GM12878 (cell line): ENCODE measurements around the gene ZNF106. TPM values are rescaled to one million over a fixed set of nuclear protein-coding genes. Genes with fewer than 3 reads are reported as not detected.

Experiments
- ATAC-seq: fragments of 200-7000 bp; cut with Tn5 transposase; 3 replicates; pipeline ENCODE4 v1.9.1; 2020; ENCODE audit warnings: mild to moderate bottlenecking, moderate library complexity
- BruUV-seq: library from RNA; stranded (reverse); fragments of 400-500 nt; replicated peaks from 2 replicates; lab custom pipeline; 2021; lab: Mats Ljungman, UMichigan
- CTCF ChIA-PET: fragments of 300-600 bp; sonication (Branson Sonifier 250); formaldehyde crosslinking; extraction: SDS; loops from one replicate; lab custom pipeline; 2021; ENCODE audit warnings: inconsistent platforms; lab: Yijun Ruan, JAX
- POLR2A ChIA-PET: fragments of 350-600 bp; formaldehyde crosslinking; extraction: SDS; loops from one replicate; lab custom pipeline; 2021; ENCODE audit warnings: inconsistent platforms; lab: Charles Lee
- RAD21 ChIA-PET: fragments of 300-600 bp; sonication (Branson Sonifier 250); formaldehyde crosslinking; loops from one replicate; lab custom pipeline; 2023; ENCODE audit warnings: antibody characterized with exemption; ENCODE audit not compliant: unreplicated experiment; lab: Charles Lee
- SMC1A ChIA-PET: fragments of 300-600 bp; sonication (Branson Sonifier 250); formaldehyde crosslinking; loops from one replicate; lab custom pipeline; 2023; ENCODE audit not compliant: unreplicated experiment, uncharacterized antibody; lab: Charles Lee
- DNase-seq: peaks from one replicate; pipeline ENCODE4 v3.0.0-alpha.2; 2011; ENCODE audit warnings: low read depth, low spot score
- FAIRE-seq: peaks from 3 replicates; lab custom pipeline; 2011; peaks lifted over from hg19 to GRCh38; lab: Jason Lieb, UNC
- H2AFZ ChIP-seq: 2 replicates; pipeline ENCODE4 v1.6.0; 2011; ENCODE audit warnings: low read depth, low read length, control low read depth; ENCODE audit not compliant: control insufficient read depth
- H3K27ac ChIP-seq: 2 replicates; pipeline ENCODE4 v1.5.1; 2011; ENCODE audit warnings: control low read depth; ENCODE audit not compliant: control insufficient read depth, insufficient read depth
- H3K27me3 ChIP-seq, 2 experiments: replicated peaks in 1 of 2; 2 replicates each; pipeline versions ENCODE4 v1.6.0 to v1.6.1; 2011; ENCODE audit warnings: low read length in 1 of 2; ENCODE audit not compliant: control insufficient read depth in 2 of 2, insufficient read depth in 2 of 2
- H3K36me3 ChIP-seq, 2 experiments: 2 replicates each; pipeline ENCODE4 v1.5.1; 2011; ENCODE audit warnings: low read length in 1 of 2; ENCODE audit not compliant: control insufficient read depth in 2 of 2, insufficient read depth in 2 of 2
- H3K4me1 ChIP-seq: 2 replicates; pipeline ENCODE4 v1.6.1; 2011; ENCODE audit warnings: mild to moderate bottlenecking, low read length, moderate library complexity, mixed read lengths; ENCODE audit not compliant: control insufficient read depth, insufficient read depth
- H3K4me2 ChIP-seq: 2 replicates; pipeline ENCODE4 v1.6.0; 2011; ENCODE audit warnings: control low read depth; ENCODE audit not compliant: control insufficient read depth, insufficient read depth
- H3K4me3 ChIP-seq: fragments of 200-600 bp; sonication (generic); 2 replicates; pipeline ENCODE4 v1.5.1; 2016
- H3K79me2 ChIP-seq: 2 replicates; pipeline ENCODE4 v1.6.0; 2011; ENCODE audit warnings: low read length; ENCODE audit not compliant: control insufficient read depth, insufficient read depth
- H3K9ac ChIP-seq: 2 replicates; pipeline ENCODE4 v1.8.0; 2011; ENCODE audit warnings: low read length, control low read depth, mixed read lengths; ENCODE audit not compliant: control insufficient read depth, insufficient read depth
- H3K9me3 ChIP-seq: replicated peaks from 3 replicates; pipeline ENCODE4 v1.5.1; 2011; ENCODE audit warnings: mild to moderate bottlenecking, low read length; ENCODE audit not compliant: control insufficient read depth, insufficient read depth
- H4K20me1 ChIP-seq: 2 replicates; pipeline ENCODE4 v1.6.0; 2011; ENCODE audit not compliant: control insufficient read depth, insufficient read depth
- ELK1 ChIP-seq: IDR thresholded peaks from 2 replicates; pipeline ENCODE4 v1.6.1; 2012; ENCODE audit warnings: low read depth, low read length, improper control_type of control experiment
- IRF5 ChIP-seq: fragments of 450-650 bp; IDR thresholded peaks from 2 replicates; pipeline ENCODE4 v1.6.1; 2017; ENCODE audit warnings: borderline replicate concordance
- LARP7 ChIP-seq: fragments of 450-650 bp; IDR thresholded peaks from 2 replicates; pipeline ENCODE4 v1.6.1; 2017; ENCODE audit warnings: mild to moderate bottlenecking
- MLLT1 ChIP-seq: fragments of 450-650 bp; IDR thresholded peaks from 2 replicates; pipeline ENCODE4 v1.6.1; 2016; ENCODE audit warnings: mild to moderate bottlenecking
- MXI1 ChIP-seq: fragments of 150-350 bp; IDR thresholded peaks from 2 replicates; pipeline ENCODE4 v1.6.1; 2011; ENCODE audit warnings: low read depth, mild to moderate bottlenecking, inconsistent platforms, low read length, improper control_type of control experiment
- NFYA ChIP-seq: IDR thresholded peaks from 2 replicates; pipeline ENCODE4 v1.6.1; 2011; ENCODE audit warnings: low read depth, mild to moderate bottlenecking, low read length, improper control_type of control experiment, borderline replicate concordance
- NR2C1 ChIP-seq: fragments of 450-650 bp; IDR thresholded peaks from 2 replicates; pipeline ENCODE4 v1.6.1; 2017; ENCODE audit warnings: antibody characterized with exemption, mild to moderate bottlenecking, moderate library complexity
- SP1 ChIP-seq: IDR thresholded peaks from one replicate; pipeline ENCODE4 v1.6.1; 2011; ENCODE audit warnings: low read depth, low read length
- ZBTB33 ChIP-seq: fragments of 450-650 bp; IDR thresholded peaks from 2 replicates; pipeline ENCODE4 v1.6.1; 2017; ENCODE audit warnings: mild to moderate bottlenecking
- WGBS: methylation state at CpG from one replicate; pipeline ENCODE4 v1.1.6; 2016; ENCODE audit warnings: low lambda C conversion rate; ENCODE audit not compliant: insufficient replicate concordance, insufficient coverage; ENCODE audit errors: missing lambda C conversion rate; 5-methylcytosine and 5-hydroxymethylcytosine counted together
- in situ Hi-C: fragments of 300-500 bp; cut with MboI; formaldehyde crosslinking; loops from 9 replicates; pipeline ENCODE4 v1.14.3; 2018; ENCODE audit warnings: mixed read lengths
- intact Hi-C: fragments of 100-400 bp; cut with micrococcal nuclease; formaldehyde crosslinking; loops from one replicate; pipeline ENCODE4 v1.14.2; 2022; ENCODE audit not compliant: unreplicated experiment
- polyA plus RNA-seq, 11 experiments: library from polyadenylated mRNA; depleted of rRNA in 4 of 11; unstranded in 6 of 11; stranded (reverse) in 5 of 11; fragments of >200 nt; fragmentation: Nextera tagmentation in 4 of 11; fragmentation: Illumina TruSeq in 1 of 11; extraction: Ambion mirVana in 4 of 11; extraction: Trizol in 1 of 11; gene quantifications; 1 replicate in 1 of 11; 2 replicates in 10 of 11; pipeline versions ENCODE4 v1.2.1 to v1.2.3, GENCODE V29; 2011 to 2016; ENCODE audit warnings: inconsistent platforms in 2 of 11, missing spikeins in 2 of 11, low read depth in 1 of 11
- total RNA-seq, 4 experiments: library from RNA; depleted of rRNA in 3 of 4; stranded (reverse); fragments of >200 nt in 3 of 4; fragmentation: Illumina TruSeq in 1 of 4; extraction: Trizol in 1 of 4; gene quantifications; 2 replicates each; pipeline versions ENCODE4 v1.2.1 to v1.2.3, GENCODE V29; 2013 to 2021

The ZNF106 gene
- total and polyA plus RNA-seq, 10 of the 15 experiments (the other 5 are each of a cell fraction or from before 2014, with no cell fraction given): 10.7 to 45.3 (median 32.5) TPM

- Histone ChIP-seq H3K9me3 (no peaks in the 10 kb centered on the region), H3K4me2 (no peak overlapping the region), H3K4me3 (no peak overlapping the region), H3K27me3 (no peaks in the 10 kb centered on the region), H4K20me1 (no peaks in the 10 kb centered on the region), H3K27ac (no peak overlapping the region), H3K4me1 (no peaks in the 10 kb centered on the region), H2AFZ (no peak overlapping the region), H3K9ac (no peak overlapping the region), H3K36me3 (peaks cover 9 to 34% of the 10 kb centered on the region in 2 experiments), H3K79me2 (no peaks in the 10 kb centered on the region)
- in situ Hi-C loops: no loop called here
- FAIRE-seq (no peak), ATAC-seq (no peak), DNase-seq (no peak)
- ChIA-PET CTCF (interaction anchor here (0.8 to 1.4 kb wide), 3 partner anchors 9 to 30 kb away, joined by 3 read pairs; no protein-coding TSS in a partner anchor), POLR2A (interaction anchor here (0.6 kb wide), 1 partner anchor 20 kb away, joined by 3 read pairs; no protein-coding TSS in a partner anchor), SMC1A (interaction anchor here (0.7 kb wide), 1 partner anchor 16 kb away, joined by 3 read pairs; no protein-coding TSS in a partner anchor), RAD21 (no interaction called here)
- TF ChIP-seq NR2C1: no peak
- intact Hi-C loops: no loop called here
- no TSS peak for BruUV-seq
Observed at GRCh38 chr15:42445551-42445950, 45.4 kb downstream of the ZNF106 start.

- 91% methylated on average over 5 of the region's 5 CpGs for WGBS
- Histone ChIP-seq H3K4me3 (no peak overlapping the region), H3K79me2 (no peaks in the 10 kb centered on the region), H2AFZ (no peak overlapping the region), H3K9me3 (no peaks in the 10 kb centered on the region), H3K27me3 (no peaks in the 10 kb centered on the region), H4K20me1 (no peaks in the 10 kb centered on the region), H3K4me1 (no peaks in the 10 kb centered on the region), H3K36me3 (peaks cover 7 to 28% of the 10 kb centered on the region in 2 experiments), H3K9ac (no peak overlapping the region), H3K27ac (no peak overlapping the region), H3K4me2 (no peak overlapping the region)
- ChIA-PET SMC1A (no interaction called here), RAD21 (no interaction called here), POLR2A (interaction anchor here (0.6 kb wide), 1 partner anchor 12 kb away, joined by 3 read pairs; no protein-coding TSS in a partner anchor), CTCF (no interaction called here)
- BruUV-seq: no TSS peak
- no peak for ATAC-seq
- in situ Hi-C loops: no loop called here
- no peak for FAIRE-seq
- intact Hi-C loops: no loop called here
- DNase-seq: no peak
- TF ChIP-seq MLLT1 (no peak), ZBTB33 (no peak), ELK1 (no peak), LARP7 (no peak), SP1 (no peak), MXI1 (no peak), NFYA (no peak), IRF5 (no peak)
Observed at GRCh38 chr15:42444415-42445063, 46.4 kb downstream of the ZNF106 start.
